ENCODE results near the gene CAPN12. TPM values are rescaled to one million over a fixed set of nuclear protein-coding genes. Genes with fewer than 3 reads are reported as not detected.

Gene CAPN12
- total and polyA plus RNA-seq, 2 experiments from 2014 or later = 1.3 to 10.9 TPM

DNA sequence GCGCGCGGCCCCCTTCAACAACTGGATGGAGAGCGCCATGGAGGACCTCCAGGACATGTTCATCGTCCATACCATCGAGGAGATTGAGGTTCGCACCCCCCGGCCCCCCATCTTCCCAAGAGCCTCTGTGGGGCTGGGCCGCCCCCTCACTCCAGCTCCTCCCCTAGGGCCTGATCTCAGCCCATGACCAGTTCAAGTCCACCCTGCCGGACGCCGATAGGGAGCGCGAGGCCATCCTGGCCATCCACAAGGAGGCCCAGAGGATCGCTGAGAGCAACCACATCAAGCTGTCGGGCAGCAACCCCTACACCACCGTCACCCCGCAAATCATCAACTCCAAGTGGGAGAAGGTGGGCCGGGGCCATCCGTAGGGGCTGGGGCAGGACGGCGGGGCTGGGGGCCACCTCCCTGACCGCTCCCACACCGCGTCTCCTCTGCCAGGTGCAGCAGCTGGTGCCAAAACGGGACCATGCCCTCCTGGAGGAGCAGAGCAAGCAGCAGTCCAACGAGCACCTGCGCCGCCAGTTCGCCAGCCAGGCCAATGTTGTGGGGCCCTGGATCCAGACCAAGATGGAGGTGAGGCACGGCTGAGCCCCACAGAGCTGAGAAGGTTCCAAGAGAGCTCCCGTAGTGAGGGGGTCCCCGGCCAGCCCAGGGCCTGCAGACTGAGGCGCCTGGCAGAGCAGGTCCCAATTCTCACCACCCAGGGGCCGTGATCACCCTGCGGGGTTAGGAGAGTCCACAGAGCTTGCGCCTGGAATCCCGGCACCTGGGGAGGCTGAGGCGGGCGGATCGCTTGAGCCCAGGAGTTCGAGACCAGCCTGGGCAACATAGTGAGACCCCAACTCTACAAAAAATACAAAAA is 20.1 kb downstream of the CAPN12 start:
- no peak for DNase-seq (ENCODE audit: low read depth in 1 of 2, low spot score in 1 of 2)
- Histone ChIP-seq H3K27me3 (no peaks in the 10 kb centered on the region), H3K4me3 (no peak overlapping the region), H3K9me3 (ENCODE audit: low read depth) (no peaks in the 10 kb centered on the region), H3K4me1 (ENCODE audit: low read depth) (peaks cover 15% of the 10 kb centered on the region), H3K36me3 (peaks cover 48% of the 10 kb centered on the region), H3K27ac (peak overlapping the region; percentile 90)
- TF ChIP-seq, protein P1, sequence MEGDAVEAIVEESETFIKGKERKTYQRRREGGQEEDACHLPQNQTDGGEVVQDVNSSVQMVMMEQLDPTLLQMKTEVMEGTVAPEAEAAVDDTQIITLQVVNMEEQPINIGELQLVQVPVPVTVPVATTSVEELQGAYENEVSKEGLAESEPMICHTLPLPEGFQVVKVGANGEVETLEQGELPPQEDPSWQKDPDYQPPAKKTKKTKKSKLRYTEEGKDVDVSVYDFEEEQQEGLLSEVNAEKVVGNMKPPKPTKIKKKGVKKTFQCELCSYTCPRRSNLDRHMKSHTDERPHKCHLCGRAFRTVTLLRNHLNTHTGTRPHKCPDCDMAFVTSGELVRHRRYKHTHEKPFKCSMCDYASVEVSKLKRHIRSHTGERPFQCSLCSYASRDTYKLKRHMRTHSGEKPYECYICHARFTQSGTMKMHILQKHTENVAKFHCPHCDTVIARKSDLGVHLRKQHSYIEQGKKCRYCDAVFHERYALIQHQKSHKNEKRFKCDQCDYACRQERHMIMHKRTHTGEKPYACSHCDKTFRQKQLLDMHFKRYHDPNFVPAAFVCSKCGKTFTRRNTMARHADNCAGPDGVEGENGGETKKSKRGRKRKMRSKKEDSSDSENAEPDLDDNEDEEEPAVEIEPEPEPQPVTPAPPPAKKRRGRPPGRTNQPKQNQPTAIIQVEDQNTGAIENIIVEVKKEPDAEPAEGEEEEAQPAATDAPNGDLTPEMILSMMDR (IDR thresholded peaks at IDR 0.05; ENCODE audit: low read depth, low read length) = no peak

DNA sequence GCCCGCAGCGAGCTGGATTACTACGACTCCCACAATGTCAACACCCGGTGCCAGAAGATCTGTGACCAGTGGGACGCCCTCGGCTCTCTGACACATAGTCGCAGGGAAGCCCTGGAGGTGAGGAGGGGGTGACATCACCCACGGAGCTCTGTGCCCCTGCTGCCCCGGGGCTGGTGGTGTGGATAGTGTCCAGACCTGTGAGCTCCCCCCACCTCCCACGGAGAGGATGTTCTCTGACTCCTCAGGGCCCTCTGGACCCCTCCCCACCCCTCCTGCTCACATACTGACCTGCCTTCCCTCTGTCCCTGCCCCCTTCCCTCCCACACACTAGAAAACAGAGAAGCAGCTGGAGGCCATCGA is 20.7 kb downstream of the CAPN12 start:
- H3K4me3 ChIP-seq = no peak overlapping the region
- H3K4me1 ChIP-seq (ENCODE audit: low read depth) = peaks cover 15% of the 10 kb centered on the region
- H3K36me3 ChIP-seq = peaks cover 48% of the 10 kb centered on the region
- DNase-seq (ENCODE audit: low read depth in 1 of 2, low spot score in 1 of 2) = no peak
- TF ChIP-seq, protein P1 (IDR thresholded peaks at IDR 0.05; ENCODE audit: low read depth, low read length) = no peak
- H3K9me3 ChIP-seq (ENCODE audit: low read depth) = no peaks in the 10 kb centered on the region
- peak overlapping the region; percentile 90 for H3K27ac ChIP-seq
- H3K27me3 ChIP-seq = no peaks in the 10 kb centered on the region

DNA sequence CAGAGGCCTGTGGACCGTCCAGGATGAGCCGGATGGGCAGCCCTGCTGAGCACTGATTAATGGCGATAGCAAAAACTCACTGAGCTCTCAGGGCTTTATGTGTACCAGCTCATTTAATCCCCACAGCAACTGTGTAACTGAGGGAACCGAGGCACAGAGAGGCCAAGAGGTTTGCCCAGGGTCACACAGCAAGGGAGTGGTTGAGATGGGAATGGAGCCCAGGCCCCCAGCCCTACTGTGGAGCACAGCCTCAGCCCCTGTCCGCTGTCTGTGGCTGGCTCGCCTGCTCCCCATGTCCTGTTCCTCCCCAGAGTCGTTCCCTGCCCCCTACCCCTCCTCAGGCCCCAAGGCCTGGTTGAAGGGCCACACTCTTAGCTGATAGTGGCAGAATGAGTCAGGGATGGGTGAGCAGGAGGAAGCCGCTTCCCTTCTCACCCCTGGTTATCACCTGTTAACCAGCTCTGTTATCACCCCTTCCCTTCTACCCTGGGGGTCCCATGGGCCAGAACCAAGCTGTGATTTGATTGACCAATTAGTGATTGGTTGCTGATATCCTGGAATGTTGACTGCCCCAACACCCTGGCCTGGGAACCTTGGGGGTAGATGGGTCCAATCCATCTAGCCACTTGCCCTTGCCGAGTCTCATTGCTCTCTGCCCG is 21.2 kb downstream of the CAPN12 start:
- Histone ChIP-seq H3K4me3 (no peak overlapping the region), H3K4me1 (ENCODE audit: low read depth) (peaks cover 15% of the 10 kb centered on the region), H3K36me3 (peaks cover 49% of the 10 kb centered on the region), H3K27me3 (no peaks in the 10 kb centered on the region), H3K9me3 (ENCODE audit: low read depth) (no peaks in the 10 kb centered on the region), H3K27ac (peak overlapping the region; percentile 90)
- TF ChIP-seq, protein P1 (IDR thresholded peaks at IDR 0.05; ENCODE audit: low read depth, low read length) = no peak
- DNase-seq (ENCODE audit: low read depth in 1 of 2, low spot score in 1 of 2) = no peak

DNA sequence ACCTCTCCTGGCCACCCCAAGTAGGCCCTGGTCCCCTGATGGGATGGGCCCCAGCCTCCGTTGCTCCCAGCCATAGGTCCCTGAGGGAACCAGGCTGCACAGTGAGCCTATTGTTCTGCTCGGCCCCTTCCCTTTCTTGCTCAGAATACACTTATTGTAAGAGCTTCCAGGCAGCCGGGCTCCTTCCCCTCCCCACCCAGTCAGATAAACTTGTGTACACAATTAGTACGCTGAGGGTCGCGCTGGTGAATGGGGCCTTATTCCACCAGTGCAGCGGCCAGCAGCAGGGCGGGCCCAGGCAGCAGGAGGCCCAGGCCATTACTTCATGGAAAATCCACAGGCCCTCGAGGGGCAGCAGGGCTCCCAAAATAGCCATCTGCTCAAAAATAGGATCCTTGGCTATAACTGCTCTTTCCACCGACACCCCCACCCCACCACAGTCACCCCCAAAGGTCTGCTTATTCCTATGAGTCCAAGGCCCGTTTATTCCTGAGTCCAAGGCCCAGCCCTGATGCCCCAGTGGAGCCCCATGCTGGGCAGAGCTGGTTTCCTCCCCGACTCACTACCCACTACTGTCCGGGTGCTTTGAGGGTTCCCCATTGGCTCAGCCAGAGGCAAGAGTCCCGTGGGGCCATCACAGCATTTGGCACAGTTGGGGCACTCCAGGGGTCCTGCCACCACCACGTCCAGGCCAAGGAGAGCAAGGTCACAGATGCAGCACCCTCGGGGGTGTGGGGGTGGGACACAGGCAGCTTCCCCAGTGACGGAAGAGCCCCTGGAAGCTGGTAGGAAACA is 22.1 kb downstream of the CAPN12 start:
- TF ChIP-seq, protein P1 (IDR thresholded peaks at IDR 0.05; ENCODE audit: low read depth, low read length) = no peak
- Histone ChIP-seq H3K27ac (peak overlapping the region; percentile 90), H3K4me3 (no peak overlapping the region), H3K9me3 (ENCODE audit: low read depth) (no peaks in the 10 kb centered on the region), H3K27me3 (no peaks in the 10 kb centered on the region), H3K4me1 (ENCODE audit: low read depth) (peaks cover 15% of the 10 kb centered on the region), H3K36me3 (peaks cover 51% of the 10 kb centered on the region)
- DNase-seq (ENCODE audit: low read depth in 1 of 2, low spot score in 1 of 2) = peak; percentile 69 to 88

DNA sequence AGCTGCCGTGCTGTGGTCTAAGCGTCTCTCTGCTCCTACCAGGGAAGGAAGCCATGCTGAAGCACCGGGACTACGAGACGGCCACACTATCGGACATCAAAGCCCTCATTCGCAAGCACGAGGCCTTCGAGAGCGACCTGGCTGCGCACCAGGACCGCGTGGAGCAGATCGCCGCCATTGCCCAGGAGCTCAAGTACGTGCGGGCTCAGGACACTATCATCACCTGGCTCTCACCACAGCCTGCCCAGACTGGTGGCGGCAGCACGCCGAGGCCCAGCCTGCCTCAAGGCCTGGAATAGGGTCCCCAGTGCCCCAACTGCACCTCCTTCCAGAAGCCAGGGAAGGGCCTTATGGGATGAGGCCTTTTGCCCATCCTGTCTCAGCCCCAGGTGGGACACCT is 22.8 kb downstream of the CAPN12 start:
- H3K4me1 ChIP-seq (ENCODE audit: low read depth) = peaks cover 15% of the 10 kb centered on the region
- H3K27me3 ChIP-seq = no peaks in the 10 kb centered on the region
- H3K9me3 ChIP-seq (ENCODE audit: low read depth) = no peaks in the 10 kb centered on the region
- no peak for DNase-seq (ENCODE audit: low read depth in 1 of 2, low spot score in 1 of 2)
- H3K27ac ChIP-seq = peak overlapping the region; percentile 90
- H3K36me3 ChIP-seq = peaks cover 54% of the 10 kb centered on the region
- TF ChIP-seq, protein P1 (IDR thresholded peaks at IDR 0.05; ENCODE audit: low read depth, low read length) = no peak
- H3K4me3 ChIP-seq = no peak overlapping the region
